ENCODE results near the gene DCUN1D1.

Gene DCUN1D1

GRCh38 chr3:182935803-182936202, 44.5 kb downstream of the DCUN1D1 start:
- DNase-seq, result no peak

DNA sequence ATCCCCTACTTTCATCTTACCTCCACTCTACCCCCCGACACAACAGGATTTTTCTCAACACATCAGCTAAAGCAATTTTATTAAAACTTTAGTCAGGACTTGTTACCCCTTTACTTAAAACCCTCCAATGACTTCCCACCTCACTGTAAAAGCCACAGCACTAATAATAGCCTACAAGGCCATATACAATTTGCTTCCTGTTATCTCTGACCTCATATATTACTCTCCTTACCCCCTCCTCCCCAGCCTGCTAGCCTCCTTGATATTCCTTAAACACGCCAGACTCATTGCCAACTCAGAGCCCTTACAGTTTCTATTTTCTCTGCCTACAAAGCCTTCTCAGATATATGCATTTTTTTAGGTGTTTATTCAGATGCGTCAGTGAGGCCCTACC, 54.4 kb downstream of the DCUN1D1 start:
- DNase-seq, result no peak

GRCh38 chr3:182925330-182925943, 54.9 kb downstream of the DCUN1D1 start:
- DNase-seq, result no peak

DNA sequence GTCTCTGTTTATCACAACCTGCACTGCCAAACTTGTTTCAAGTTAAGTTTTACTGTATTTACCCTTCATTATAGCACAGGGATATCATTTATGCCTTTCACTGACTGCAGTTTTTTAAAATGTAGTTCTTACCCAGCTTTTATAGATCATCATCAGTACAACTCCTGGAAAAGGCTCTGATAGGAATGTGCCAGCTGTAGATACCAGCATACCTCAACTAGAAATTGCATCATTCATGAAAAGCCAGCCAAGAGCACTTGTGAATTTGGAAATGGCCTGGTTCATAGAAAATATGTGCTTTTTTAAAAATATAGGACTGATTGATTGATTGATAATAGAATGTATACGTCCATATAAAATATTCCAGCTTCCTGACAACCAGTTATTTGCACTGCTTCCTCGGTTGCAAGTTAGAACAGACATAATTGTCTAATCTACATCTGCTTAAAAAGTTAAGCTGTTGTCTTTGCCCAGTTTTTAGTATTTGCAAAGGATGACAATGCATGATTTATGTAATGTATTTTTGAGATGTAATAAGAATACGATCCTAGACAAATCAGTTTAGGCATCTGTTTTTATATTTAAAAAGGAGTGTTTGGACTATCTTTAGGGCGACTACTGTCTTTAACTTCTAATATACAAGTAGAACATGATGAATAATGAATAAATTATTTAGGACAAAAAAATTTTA, 58.5 kb downstream of the DCUN1D1 start:
- no peak for DNase-seq

DNA sequence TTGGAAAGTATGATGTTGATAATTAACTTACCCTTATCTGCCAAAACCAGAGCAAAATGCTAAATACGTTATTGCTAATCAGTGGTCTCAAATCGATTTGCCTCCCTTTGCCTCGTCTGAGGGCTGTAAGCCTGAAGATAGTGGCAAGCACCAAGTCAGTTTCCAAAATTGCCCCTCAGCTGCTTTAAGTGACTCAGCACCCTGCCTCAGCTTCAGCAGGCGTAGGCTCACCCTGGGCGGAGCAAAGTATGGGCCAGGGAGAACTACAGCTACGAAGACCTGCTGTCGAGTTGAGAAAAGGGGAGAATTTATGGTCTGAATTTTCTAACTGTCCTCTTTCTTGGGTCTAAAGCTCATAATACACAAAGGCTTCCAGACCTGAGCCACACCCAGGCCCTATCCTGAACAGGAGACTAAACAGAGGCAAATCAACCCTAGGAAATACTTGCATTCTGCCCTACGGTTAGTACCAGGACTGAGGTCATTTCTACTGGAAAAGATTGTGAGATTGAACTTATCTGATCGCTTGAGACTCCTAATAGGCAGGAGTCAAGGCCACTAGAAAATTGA, 59.7 kb downstream of the DCUN1D1 start:
- peak; percentile 25 for DNase-seq

- no peak for DNase-seq
Observed at GRCh38 chr3:182919866-182920357, 60.4 kb downstream of the DCUN1D1 start.

DNA sequence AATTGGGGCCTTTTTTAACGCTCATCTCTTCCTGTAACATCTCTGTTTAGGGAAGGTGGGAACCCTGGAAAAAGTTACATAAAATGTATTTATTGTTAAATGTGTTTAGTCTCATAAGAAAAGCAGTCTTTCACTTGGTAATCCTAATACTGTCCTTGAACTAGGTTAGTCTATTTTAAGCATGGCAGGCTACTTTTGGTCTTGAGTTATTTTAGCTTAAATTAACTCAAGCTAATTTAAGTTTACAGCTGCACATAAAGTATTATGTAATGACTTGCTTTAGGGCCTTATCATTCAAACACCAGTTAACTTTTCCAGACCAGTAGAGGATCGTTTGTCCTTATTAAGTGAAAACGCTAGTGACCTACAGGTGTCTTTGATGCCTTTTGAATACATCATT, 63.2 kb downstream of the DCUN1D1 start:
- no peak for DNase-seq

DNA sequence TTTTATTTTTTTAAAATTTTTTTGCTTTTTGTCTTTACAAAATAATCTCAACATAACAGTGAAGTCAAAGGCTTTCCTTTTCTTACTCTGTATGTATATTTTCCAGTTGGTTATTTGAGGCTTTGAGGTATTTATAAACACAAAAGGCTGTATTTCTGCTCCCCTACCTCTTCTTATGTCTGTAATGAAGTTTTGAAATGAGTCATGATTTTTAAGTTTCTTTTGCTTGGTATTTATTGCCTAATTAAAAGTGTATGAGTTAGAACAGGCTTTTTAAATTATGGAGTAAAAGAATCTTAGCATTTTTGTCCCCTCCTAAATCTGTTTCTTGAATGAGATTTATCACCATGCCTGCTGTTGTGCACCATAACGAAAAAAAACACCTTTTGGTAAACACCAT, 66.0 kb downstream of the DCUN1D1 start:
- DNase-seq, result no peak

GRCh38 chr3:182913889-182914288, 66.4 kb downstream of the DCUN1D1 start:
- DNase-seq, result no peak

DNA sequence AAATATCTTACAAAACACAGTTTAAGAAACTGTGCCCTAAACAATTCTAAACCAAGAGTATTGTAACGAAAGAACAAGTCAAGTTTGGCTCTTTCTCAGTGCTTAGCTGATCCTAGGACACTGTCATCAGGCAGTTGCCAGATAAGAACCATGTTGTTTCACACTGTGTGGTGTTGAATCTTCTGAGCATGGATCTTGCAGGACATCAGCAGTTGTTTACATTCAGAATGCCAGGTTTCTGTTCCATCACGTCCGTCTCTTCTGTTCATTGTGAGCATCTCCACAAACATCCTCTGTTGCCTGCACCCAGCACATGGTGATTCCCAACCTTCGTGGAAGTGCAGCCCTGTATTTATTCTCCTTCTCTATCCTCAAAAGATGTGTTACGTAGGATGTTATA, 67.9 kb downstream of the DCUN1D1 start:
- no peak for DNase-seq

GRCh38 chr3:182911782-182912111, 68.6 kb downstream of the DCUN1D1 start:
- DNase-seq, result no peak

DNA sequence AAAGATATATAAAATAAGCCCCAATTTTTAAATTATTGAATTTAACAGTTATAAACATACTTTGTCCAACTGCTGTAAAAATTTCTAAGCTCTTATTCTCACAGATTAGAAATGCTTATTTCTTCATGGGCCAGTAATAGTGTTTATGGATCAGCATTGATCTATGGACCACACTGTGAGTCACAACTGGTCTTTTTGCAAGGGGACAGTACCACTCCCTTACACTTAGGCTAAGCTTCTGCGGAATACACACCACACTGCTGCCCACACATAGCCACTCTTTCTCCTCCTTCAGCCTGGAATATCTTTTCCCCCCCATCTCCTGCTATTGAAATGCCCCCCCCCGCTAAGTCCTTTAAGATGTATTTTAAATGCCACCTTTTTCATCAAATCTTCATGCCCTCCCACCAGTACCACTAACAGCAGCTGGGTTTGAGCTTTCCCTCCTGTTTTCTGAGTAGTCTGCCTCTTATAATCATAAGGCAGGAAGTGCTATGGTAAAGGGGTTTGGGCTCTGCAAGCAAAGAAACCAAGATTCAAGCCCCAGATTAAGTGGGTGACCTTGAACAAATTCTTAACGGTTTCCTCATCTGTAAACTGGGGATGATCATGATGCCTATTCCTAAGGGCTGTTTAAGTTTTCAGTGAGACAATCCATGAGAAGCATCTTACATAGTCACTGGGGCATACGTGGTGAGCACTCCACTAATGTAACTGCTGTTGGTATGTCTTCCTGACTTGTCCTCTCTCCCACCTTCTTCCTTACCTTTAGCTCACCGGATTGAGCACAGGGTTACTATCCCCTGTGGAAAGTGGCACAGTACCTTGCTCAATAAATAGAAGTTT, 69.2 kb downstream of the DCUN1D1 start:
- no peak for DNase-seq

GRCh38 chr3:182909318-182910040, 70.9 kb downstream of the DCUN1D1 start:
- DNase-seq, result no peak

DNA sequence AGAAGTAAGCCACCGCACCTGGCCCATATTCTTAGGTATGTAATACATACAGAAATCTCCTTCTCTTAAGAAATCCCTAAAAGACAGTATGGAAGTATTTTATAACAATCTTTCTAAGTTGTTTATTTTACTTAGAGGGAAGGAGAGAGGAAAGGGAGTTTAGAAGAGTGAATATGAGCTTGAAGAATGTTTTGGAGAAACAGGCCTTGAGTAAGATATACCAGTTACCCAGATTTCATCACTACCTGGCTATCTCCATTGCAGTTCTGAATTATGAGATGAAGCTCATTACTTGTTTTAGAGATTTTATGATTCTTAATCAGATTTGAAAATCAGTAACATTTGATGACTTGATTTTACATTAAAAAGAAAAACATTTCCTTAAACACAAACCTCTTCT, 71.9 kb downstream of the DCUN1D1 start:
- DNase-seq, result no peak

- no peak for DNase-seq
Observed at GRCh38 chr3:182906036-182906435, 74.3 kb downstream of the DCUN1D1 start.

GRCh38 chr3:182905623-182906022, 74.7 kb downstream of the DCUN1D1 start:
- DNase-seq, result no peak

DNA sequence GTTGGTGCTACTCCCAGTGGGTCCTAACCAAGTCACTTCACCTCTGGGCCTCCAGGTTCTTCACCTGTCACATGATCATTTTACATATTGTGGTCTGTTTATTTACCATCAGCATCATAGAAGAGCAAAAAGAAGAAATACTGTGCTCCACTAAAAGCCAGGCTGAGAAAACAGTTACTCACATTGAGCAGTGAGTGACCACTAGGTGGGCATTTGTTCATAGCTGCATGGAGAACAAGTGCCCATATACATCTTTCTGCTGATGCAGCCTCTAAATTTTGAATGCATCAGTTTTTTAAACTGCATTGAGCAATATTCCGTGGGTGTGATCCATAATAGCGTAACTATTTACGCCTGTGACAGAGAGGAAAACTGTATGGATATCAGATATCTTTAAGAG, 76.2 kb downstream of the DCUN1D1 start:
- no peak for DNase-seq

- DNase-seq, result no peak
Observed at GRCh38 chr3:182902236-182902635, 78.1 kb downstream of the DCUN1D1 start.

DNA sequence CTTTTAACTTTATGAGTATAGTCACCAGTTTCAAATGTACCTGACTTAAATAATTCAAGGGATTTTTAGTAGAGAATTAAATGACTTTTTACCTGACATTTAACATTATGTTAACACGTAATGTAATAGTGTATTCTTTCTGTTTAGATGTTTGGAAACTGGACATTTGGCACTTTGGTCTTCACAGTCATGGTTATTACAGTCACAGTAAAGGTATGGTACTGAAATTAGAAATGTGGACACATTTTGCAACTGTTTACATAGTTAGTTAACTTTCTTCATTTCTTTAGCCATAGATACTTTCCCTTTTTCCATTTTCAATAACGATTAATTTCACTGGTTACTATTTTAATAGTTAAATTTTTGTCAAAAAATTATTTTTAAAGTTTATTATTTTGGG, 83.8 kb downstream of the DCUN1D1 start:
- no peak for DNase-seq

GRCh38 chr3:182895513-182896112, 84.7 kb downstream of the DCUN1D1 start:
- no peak for DNase-seq

- no peak for DNase-seq
Observed at GRCh38 chr3:182892226-182892625, 88.1 kb downstream of the DCUN1D1 start.

DNA sequence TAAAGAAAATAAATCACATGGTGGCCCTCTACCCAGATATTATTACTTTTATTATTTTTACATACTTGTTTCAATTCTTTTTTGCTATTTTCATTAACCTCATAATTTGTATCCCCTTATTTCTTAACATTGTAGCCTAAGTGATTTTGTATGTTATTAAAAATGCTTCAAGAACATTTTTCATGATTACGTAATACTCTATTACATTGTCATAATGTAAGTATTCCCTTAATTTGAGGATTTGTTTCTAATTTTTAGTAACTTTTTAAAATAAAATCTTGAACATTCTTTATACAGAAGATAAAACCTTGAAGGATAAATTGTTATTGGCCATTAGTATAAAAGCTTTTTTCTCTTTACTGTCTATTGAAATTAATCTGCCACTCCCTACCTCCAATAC, 89.0 kb downstream of the DCUN1D1 start:
- no peak for DNase-seq

Data from femur (tissue), 1 donor.